Amniotic stem cell (primary cell): Measurements from ENCODE around the gene MAGEA8.
"Not testable (repeated sequence)": the region's sequence is repeated elsewhere in the genome, so short reads cannot be mapped to it uniquely, and the experiment has no call there.

Experiments
- DNase-seq: peaks from one replicate; lab custom pipeline; 2025; lab: John Stamatoyannopoulos, UW

The MAGEA8 gene

DNA sequence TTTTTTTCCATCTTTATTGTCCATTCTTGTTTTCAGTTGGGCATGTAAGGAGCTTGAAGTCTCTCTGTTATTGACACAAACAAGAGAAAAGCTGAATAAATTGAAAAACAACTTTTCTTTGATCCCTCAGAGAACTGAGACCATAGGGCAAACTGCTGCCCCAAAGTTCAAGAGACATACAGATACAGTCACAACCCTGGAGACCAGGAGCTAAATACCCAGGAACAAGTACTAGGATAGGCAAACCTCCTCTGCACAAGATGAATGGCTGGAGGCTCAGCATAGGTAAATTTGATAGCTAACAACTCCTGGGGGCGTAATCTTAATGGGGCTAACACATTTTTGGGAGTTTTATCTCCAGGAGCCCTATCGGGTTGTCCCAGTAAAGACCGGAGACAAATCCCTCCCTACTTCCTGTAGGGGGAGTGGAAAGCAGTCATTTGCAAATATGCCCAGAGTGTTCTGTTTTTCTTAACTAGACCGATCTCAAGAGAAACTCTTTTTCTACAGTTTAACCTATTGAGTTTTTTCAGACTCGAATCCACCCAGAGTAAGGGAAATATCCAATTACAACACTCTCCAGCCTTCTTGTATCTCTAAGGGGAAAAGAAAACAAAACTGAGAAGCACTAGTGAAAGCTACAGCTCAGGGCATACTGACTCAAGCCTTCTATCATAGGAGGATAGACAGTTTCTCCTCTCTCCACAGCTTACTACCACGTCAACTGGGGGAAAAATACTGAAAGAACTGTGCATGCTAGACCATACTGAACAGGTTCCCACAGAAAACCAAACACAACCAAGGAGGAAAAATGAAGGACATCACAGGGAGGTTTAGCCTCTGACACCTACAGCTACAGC is 23.1 kb downstream of the MAGEA8 start:
- DNase-seq, result no peak

GRCh38 chrX:149908308-149908707 is 27.3 kb downstream of the MAGEA8 start:
- DNase-seq, result no peak

- DNase-seq, result no peak
Measured at GRCh38 chrX:149908727-149909126, 27.7 kb downstream of the MAGEA8 start.

- no peak for DNase-seq
Measured at GRCh38 chrX:149909324-149910177, 28.6 kb downstream of the MAGEA8 start.

DNA sequence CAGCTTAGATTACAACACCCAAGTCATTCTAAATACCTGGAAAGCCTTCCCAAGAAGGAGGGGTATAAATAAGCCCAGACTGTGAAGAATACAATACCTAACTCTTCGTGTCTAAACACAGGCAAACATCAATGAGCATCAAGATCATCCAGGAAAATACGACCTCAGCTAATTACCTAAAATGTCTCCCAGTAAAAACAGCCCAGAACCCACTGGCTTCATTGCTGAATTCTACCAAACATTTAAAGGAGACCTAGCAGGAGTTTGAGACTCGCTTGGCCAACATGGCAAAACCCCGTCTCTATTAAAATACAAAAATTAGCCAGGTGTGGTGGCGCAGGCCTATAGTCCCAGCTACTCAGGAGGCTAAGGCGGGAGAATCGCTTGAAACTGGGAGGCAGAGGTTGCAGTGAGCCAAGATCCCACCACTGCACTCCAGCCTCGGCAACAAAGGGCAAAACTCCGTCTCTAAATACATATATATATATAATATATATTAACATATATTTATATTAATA is 29.3 kb downstream of the MAGEA8 start:
- no peak for DNase-seq

GRCh38 chrX:149916745-149917392 is 35.9 kb downstream of the MAGEA8 start:
- no peak for DNase-seq

DNA sequence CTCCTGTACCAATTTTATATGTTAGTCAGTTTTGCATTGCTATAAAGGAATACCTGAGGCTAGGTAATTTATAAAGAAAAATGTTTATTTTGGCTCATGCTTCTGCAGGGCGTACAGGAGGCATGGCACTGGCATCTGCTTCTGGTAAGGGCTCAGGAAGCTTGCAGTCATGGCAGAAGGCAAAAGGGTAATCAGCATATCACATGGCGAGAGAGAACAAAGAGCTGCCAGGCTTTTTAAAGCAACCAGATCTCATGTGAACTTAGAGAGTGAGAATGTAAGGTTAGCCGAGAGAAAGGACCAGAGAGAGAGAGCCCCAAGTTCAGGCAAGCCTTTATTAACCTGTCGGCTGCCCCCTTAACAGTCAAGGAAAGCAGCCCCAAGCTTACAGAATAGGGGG is 42.9 kb downstream of the MAGEA8 start:
- DNase-seq, result not testable (repeated sequence)

GRCh38 chrX:149924434-149924833 is 43.5 kb downstream of the MAGEA8 start:
- not testable (repeated sequence) for DNase-seq

DNA sequence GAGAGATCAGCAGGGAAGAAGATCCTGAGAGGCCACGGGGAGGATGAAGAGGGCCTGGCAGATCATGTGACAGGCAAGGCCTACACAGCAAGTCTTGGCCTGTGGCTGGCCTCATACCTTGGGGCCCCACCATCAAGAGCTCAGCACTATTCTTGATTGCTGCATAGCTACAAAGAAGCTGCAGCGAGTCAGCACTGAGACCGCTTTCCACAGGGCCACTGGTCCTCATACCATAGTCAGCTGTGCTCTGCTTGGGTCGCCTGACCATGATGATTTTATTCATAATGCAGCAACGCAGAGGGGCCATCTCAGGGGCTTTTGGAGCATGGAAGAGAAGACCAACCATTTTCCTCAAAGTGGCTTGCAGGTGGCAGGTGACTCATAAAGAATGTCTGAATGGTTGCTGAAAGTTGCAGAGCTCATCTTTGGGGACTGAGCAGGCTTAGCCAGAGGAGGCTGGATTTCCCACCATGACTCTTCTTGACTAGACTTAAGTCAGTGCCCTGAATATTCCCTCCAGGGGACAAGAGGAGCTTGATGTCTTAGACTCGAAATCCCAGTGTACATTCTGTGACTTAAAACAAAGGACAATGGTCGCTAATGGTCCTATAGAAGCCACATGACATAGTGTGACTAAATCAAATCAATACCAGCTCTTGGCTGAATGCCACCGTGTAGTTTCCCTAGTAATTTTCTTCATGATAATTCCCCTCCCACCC is 46.4 kb downstream of the MAGEA8 start:
- DNase-seq, result not testable (repeated sequence)

GRCh38 chrX:149927964-149928258 is 46.9 kb downstream of the MAGEA8 start:
- not testable (repeated sequence) for DNase-seq

DNA sequence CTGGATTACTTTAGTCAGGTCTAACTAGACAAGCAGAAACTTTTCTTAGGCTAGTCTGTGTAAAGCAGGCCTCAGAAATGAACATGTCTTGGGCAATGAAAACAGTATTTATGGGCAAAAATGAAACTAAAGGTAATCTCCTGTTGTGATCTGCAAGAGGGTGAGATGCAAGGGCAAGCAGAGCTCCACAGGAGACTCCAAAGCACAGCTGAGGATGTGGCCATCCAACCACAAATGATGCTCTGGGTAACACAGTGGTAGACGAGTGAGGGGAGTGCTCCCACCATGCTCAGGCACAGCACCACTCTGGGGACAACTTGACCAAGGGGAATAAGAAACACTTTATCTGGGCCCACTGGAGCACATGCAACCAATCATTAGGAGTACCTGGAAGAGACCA is 47.7 kb downstream of the MAGEA8 start:
- DNase-seq, result not testable (repeated sequence)

- DNase-seq, result not testable (repeated sequence)
Measured at GRCh38 chrX:149929400-149929799, 48.4 kb downstream of the MAGEA8 start, which contains the start of gene HSFX4. Gene HSFX4, plus strand, starts transcription at chrX:149929573. Its CDS starts 72 bp downstream, at chrX:149929645.

DNA sequence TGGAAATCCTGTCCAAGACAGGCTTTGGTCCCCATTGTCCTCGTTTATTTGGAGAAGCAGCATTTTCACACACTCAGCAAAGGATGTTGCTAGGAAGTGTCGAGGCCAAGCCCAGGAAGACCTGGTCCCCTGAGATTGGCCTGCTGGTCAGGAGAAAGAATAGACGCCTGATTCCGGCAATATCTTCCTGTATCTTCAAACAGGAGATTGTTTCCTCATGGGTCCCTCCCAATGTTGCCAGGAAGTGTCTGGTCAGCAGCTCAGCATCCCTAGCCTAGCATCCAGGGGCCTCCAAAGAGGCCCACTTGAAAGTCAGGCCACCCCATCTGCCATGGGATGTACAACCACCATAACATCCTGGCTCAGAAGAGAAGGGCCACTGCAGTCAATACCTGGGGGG is 50.4 kb downstream of the MAGEA8 start:
- DNase-seq, result not testable (repeated sequence)

GRCh38 chrX:149932150-149932549 is 51.2 kb downstream of the MAGEA8 start:
- not testable (repeated sequence) for DNase-seq

DNA sequence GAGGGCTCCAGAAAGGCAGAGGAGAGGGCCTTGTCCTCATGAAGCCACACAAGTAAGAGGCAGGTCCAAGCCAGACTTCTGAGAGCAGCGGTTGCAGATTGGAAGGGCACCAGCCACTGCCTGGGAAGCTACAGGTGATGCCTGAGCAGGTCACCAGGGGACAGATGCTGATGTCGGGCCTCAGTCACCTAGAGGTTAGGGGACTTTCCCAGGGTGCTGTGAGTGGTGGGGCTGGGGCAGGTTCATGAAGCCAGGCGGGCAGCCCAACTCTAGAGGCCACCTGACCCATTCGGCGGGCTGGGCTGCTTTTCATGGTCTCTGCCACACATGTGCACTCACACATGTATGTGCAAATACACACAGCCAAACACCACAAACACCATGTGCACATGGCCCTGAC is 52.0 kb downstream of the MAGEA8 start:
- DNase-seq, result not testable (repeated sequence)

DNA sequence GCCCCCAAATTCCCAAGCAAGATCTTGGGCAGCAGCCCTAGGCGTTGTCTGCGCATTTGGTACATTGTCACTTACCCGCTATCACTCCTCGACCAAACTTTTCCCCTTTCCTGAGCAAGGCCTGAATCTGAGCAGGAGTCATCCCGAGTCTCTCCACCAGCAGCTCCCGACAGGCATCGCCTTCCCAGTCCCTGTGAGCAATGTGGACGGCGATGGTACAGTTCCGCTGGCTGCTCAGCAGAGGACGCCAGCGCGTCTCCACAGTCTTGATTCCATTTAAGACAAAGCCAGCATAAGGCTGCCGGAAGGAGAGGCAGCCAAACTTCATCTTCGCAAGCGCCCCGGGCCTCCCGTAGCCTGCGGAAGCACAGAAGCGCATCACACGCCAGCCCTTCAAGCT is 52.6 kb downstream of the MAGEA8 start:
- not testable (repeated sequence) for DNase-seq
